Suprapubic skin (tissue), 3 donors: ENCODE results near the gene PSMD11.

Experiments used
- EP300 ChIP-seq: sonication (generic); formaldehyde crosslinking; IDR thresholded peaks from one replicate; pipeline ENCODE4 v1.6.1; 2017; ENCODE audit warnings: antibody characterized with exemption
- TF ChIP-seq, protein P1 (sequence below), 2 donors: fragments of 200-600 bp in 1 of 2; fragments of 450-650 bp in 1 of 2; sonication (generic) in 1 of 2; IDR thresholded peaks; one replicate each; pipeline ENCODE4 v1.5.1; 2016 to 2019; ENCODE audit warnings: antibody characterized with exemption in 2 of 2, mild to moderate bottlenecking in 1 of 2, moderate library complexity in 1 of 2

DNA sequence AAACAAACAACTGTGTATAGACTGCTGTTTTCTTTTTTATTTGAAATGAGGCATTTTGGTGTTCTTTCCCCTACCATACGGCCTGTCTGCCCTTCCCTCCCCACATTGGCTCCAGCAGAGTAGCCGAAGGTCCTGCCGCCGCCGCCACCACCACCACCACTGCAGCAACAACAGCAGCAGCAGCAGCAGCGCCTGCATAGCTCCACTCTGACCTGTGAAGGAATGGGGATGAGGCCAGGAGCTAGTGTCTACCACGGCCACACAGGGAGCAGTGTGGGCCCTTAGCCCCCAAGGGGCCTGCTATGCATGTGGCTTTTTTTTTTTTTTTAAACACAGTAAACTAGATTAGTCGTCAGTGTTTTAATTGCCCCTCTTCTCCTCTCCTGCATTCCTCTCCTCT, 36.9 kb downstream of the PSMD11 start:
- TF ChIP-seq, protein P1, sequence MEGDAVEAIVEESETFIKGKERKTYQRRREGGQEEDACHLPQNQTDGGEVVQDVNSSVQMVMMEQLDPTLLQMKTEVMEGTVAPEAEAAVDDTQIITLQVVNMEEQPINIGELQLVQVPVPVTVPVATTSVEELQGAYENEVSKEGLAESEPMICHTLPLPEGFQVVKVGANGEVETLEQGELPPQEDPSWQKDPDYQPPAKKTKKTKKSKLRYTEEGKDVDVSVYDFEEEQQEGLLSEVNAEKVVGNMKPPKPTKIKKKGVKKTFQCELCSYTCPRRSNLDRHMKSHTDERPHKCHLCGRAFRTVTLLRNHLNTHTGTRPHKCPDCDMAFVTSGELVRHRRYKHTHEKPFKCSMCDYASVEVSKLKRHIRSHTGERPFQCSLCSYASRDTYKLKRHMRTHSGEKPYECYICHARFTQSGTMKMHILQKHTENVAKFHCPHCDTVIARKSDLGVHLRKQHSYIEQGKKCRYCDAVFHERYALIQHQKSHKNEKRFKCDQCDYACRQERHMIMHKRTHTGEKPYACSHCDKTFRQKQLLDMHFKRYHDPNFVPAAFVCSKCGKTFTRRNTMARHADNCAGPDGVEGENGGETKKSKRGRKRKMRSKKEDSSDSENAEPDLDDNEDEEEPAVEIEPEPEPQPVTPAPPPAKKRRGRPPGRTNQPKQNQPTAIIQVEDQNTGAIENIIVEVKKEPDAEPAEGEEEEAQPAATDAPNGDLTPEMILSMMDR (IDR thresholded peaks at IDR 0.05): no peak
- no peak for TF ChIP-seq EP300
